Bronchus fibroblast of lung (primary cell): Measurements from ENCODE around the gene SLC49A3. TPM values are rescaled to one million over a fixed set of nuclear protein-coding genes. Genes with fewer than 3 reads are reported as not detected.

ENCODE experiments used
- total RNA-seq: library from RNA; depleted of rRNA; stranded (reverse); fragments of >200 nt; gene quantifications from 2 replicates; pipeline ENCODE4 v1.2.3, GENCODE V29; 2015

SLC49A3 gene
- total RNA-seq, result 2.1 and 2.5 TPM in 2 replicates

GRCh38 chr4:688854-689681, at the start of gene SLC49A3:
SLC49A3 (minus strand) TSS chr4:689151; CDS start chr4:689127, 24 bp downstream.

GRCh38 chr4:705278-706082, 16.5 kb upstream of the SLC49A3 start, which contains the start of gene PCGF3:
PCGF3 (plus strand) TSS chr4:705832; CDS start chr4:733681, 27,849 bp downstream.

GRCh38 chr4:674172-675035, 14.5 kb downstream of the SLC49A3 start, which contains the start of the genes ATP5ME and MYL5:
ATP5ME (minus strand) TSS chr4:674276; CDS start chr4:674247, 29 bp downstream.
MYL5 (plus strand) TSS chr4:674542; CDS start chr4:678027, 3,485 bp downstream.

Other genes with a start within 250 kb of the SLC49A3 start
- 7.9 and 13.2 TPM in 2 replicates for gene ZNF721, start 190.0 kb downstream of the SLC49A3 start, total RNA-seq
- 21.0 and 27.7 TPM in 2 replicates for gene PIGG, start 189.9 kb downstream of the SLC49A3 start, total RNA-seq
- gene TMEM271, start 112.9 kb downstream of the SLC49A3 start, total RNA-seq, result not detected in 2 replicates
- 2.5 and 6.7 TPM in 2 replicates for gene PDE6B, start 63.6 kb downstream of the SLC49A3 start, total RNA-seq
- gene ATP5ME, start 14.9 kb downstream of the SLC49A3 start, total RNA-seq, result 63.5 and 114 TPM in 2 replicates
- gene MYL5, start 14.6 kb downstream of the SLC49A3 start, total RNA-seq, result 0.59 and 4.0 TPM in 2 replicates
- 26.2 and 30.9 TPM in 2 replicates for gene PCGF3, start 16.7 kb upstream of the SLC49A3 start, total RNA-seq
- gene CPLX1, start 137.0 kb upstream of the SLC49A3 start, total RNA-seq, result under 0.01 TPM in 1 of 2 replicates, not detected in the other
- gene GAK, start 243.2 kb upstream of the SLC49A3 start, total RNA-seq, result 76.9 and 95.8 TPM in 2 replicates
- 15.9 and 16.6 TPM in 2 replicates for gene TMEM175, start 243.3 kb upstream of the SLC49A3 start, total RNA-seq